Nephron progenitor cell (in vitro differentiated cells): Measurements from ENCODE around the gene FAM184A.
"Not testable (repeated sequence)": the region's sequence is repeated elsewhere in the genome, so short reads cannot be mapped to it uniquely, and the experiment has no call there.

Experiments
- DNase-seq: peaks from one replicate; pipeline ENCODE4 v3.0.0; 2021
- H3K27ac Mint-ChIP-seq: 2 replicates; pipeline ENCODE4 v1.8.0; 2021; ENCODE audit warnings: mild to moderate bottlenecking, moderate library complexity, mixed read lengths
- H3K27me3 Mint-ChIP-seq: 2 replicates; pipeline ENCODE4 v1.8.0; 2021; ENCODE audit warnings: mild to moderate bottlenecking, low read depth, mixed read lengths; ENCODE audit not compliant: poor library complexity
- H3K36me3 Mint-ChIP-seq: 2 replicates; pipeline ENCODE4 v1.8.0; 2021; ENCODE audit warnings: low read depth, mixed read lengths
- H3K4me1 Mint-ChIP-seq: 2 replicates; pipeline ENCODE4 v1.8.0; 2021; ENCODE audit warnings: mixed read lengths
- H3K4me3 Mint-ChIP-seq: 2 replicates; pipeline ENCODE4 v1.8.0; 2021; ENCODE audit warnings: mild to moderate bottlenecking, moderate library complexity, mixed read lengths
- H3K9me3 Mint-ChIP-seq: 2 replicates; pipeline ENCODE4 v1.8.0; 2021; ENCODE audit warnings: mild to moderate bottlenecking, moderate library complexity, mixed read lengths
- TF ChIP-seq, protein P1 (sequence below): fragments of 200-600 bp; sonication (generic); IDR thresholded peaks from 2 replicates; pipeline ENCODE4 v1.5.0; 2021; ENCODE audit warnings: antibody characterized with exemption

Gene FAM184A

GRCh38 chr6:119124079-119124824, 45.8 kb upstream of the FAM184A start:
- Mint-ChIP-seq H3K4me1 (peaks cover 7% of the 10 kb centered on the region), H3K9me3 (peaks cover 7% of the 10 kb centered on the region), H3K27ac (no peak overlapping the region), H3K36me3 (no peaks in the 10 kb centered on the region), H3K4me3 (no peak overlapping the region), H3K27me3 (peaks cover 7% of the 10 kb centered on the region)
- DNase-seq, result no peak
- TF ChIP-seq, protein P1, sequence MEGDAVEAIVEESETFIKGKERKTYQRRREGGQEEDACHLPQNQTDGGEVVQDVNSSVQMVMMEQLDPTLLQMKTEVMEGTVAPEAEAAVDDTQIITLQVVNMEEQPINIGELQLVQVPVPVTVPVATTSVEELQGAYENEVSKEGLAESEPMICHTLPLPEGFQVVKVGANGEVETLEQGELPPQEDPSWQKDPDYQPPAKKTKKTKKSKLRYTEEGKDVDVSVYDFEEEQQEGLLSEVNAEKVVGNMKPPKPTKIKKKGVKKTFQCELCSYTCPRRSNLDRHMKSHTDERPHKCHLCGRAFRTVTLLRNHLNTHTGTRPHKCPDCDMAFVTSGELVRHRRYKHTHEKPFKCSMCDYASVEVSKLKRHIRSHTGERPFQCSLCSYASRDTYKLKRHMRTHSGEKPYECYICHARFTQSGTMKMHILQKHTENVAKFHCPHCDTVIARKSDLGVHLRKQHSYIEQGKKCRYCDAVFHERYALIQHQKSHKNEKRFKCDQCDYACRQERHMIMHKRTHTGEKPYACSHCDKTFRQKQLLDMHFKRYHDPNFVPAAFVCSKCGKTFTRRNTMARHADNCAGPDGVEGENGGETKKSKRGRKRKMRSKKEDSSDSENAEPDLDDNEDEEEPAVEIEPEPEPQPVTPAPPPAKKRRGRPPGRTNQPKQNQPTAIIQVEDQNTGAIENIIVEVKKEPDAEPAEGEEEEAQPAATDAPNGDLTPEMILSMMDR, result no peak

DNA sequence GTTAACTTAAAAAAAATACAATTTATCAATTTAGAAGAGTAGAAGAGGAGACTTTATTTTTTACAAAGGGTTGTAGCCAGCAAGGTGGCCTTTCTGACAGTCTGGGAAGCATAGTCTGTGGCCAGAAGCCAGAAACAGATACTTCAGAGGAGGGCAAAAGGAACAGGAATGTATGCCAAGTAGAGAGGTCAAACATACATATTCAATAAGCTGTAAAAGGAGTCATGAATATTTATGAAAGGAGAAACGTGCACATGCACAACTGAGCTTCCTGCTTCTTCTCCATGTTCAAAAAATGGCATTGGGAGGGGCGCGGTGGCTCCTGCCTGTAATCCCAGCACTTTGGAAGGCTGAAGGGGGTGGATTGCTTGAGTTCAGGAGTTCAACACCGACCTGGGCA, 43.9 kb upstream of the FAM184A start:
- H3K4me1 Mint-ChIP-seq, result peaks cover 5% of the 10 kb centered on the region
- no peak for DNase-seq
- H3K27ac Mint-ChIP-seq, result no peak overlapping the region
- H3K9me3 Mint-ChIP-seq, result peaks cover 7% of the 10 kb centered on the region
- peaks cover 10% of the 10 kb centered on the region for H3K27me3 Mint-ChIP-seq
- TF ChIP-seq, protein P1, result no peak
- H3K4me3 Mint-ChIP-seq, result no peak overlapping the region
- no peaks in the 10 kb centered on the region for H3K36me3 Mint-ChIP-seq

GRCh38 chr6:119121367-119121766, 42.9 kb upstream of the FAM184A start:
- Mint-ChIP-seq H3K36me3 (no peaks in the 10 kb centered on the region), H3K4me3 (no peak overlapping the region), H3K27ac (no peak overlapping the region), H3K4me1 (peaks cover 5% of the 10 kb centered on the region), H3K27me3 (peaks cover 10% of the 10 kb centered on the region), H3K9me3 (no peaks in the 10 kb centered on the region)
- TF ChIP-seq, protein P1, result no peak
- DNase-seq, result no peak

DNA sequence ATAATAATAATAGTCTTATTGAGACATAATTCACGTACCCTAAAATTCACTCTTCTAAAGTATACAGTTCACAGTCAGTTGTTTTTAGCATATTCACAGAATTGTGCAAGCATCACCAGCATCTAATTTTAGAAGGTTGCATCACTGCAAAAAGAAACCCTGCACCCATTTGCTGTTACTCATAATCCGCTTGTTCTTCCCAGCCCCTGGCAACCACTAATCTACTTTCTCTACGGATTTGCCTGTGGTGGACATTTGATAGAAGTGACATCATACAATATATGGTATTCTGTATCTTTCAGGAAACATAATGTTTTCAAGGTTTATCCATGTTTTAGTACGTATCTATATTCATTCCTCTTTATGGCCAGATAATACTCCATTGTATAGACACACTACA, 41.5 kb upstream of the FAM184A start:
- no peak overlapping the region for H3K27ac Mint-ChIP-seq

GRCh38 chr6:119119062-119119461, 40.6 kb upstream of the FAM184A start:
- not testable (repeated sequence) for H3K36me3 Mint-ChIP-seq, DNase-seq, H3K27ac Mint-ChIP-seq, H3K4me1 Mint-ChIP-seq, H3K9me3 Mint-ChIP-seq, H3K27me3 Mint-ChIP-seq
- peak overlapping the region; percentile 35 for H3K4me3 Mint-ChIP-seq

More for the DNA sequence above, 41.5 kb upstream of the FAM184A start:
- TF ChIP-seq, protein P1, result no peak
- no peak for DNase-seq
- H3K27me3 Mint-ChIP-seq, result peaks cover 10% of the 10 kb centered on the region
- H3K36me3 Mint-ChIP-seq, result no peaks in the 10 kb centered on the region
- no peaks in the 10 kb centered on the region for H3K9me3 Mint-ChIP-seq
- no peak overlapping the region for H3K4me3 Mint-ChIP-seq
- peaks cover 5% of the 10 kb centered on the region for H3K4me1 Mint-ChIP-seq

GRCh38 chr6:119116712-119117281, 38.3 kb upstream of the FAM184A start:
- no peak overlapping the region for H3K4me3 Mint-ChIP-seq
- H3K36me3 Mint-ChIP-seq, result no peaks in the 10 kb centered on the region
- TF ChIP-seq, protein P1, result peak; percentile 22
- DNase-seq, result no peak
- no peaks in the 10 kb centered on the region for H3K9me3 Mint-ChIP-seq
- peaks cover 5% of the 10 kb centered on the region for H3K4me1 Mint-ChIP-seq
- peaks cover 7% of the 10 kb centered on the region for H3K27me3 Mint-ChIP-seq
- H3K27ac Mint-ChIP-seq, result peak overlapping the region; percentile 13
